Panc1 (cell line): ENCODE measurements around the gene HDHD2.

ENCODE experiments used
- CTCF ChIP-seq: fragments of 450-650 bp; IDR thresholded peaks from 2 replicates; pipeline ENCODE4 v1.5.1; 2017; ENCODE audit warnings: mild to moderate bottlenecking
- POLR2AphosphoS5 ChIP-seq: IDR thresholded peaks from 2 replicates; pipeline ENCODE4 v1.6.1; 2012; ENCODE audit warnings: mild to moderate bottlenecking, low read depth, low read length, moderate library complexity
- REST ChIP-seq, 2 experiments: IDR thresholded peaks; 2 replicates each; pipeline ENCODE4 v1.6.1; 2011 to 2012; ENCODE audit warnings: low read depth in 2 of 2, control low read depth in 1 of 2, low read length in 1 of 2, mild to moderate bottlenecking in 1 of 2, moderate library complexity in 1 of 2; ENCODE audit not compliant: insufficient read depth in 1 of 2
- TCF7L2 ChIP-seq: IDR thresholded peaks from 2 replicates; pipeline ENCODE4 v1.6.1; 2011; ENCODE audit warnings: mild to moderate bottlenecking, low read depth, low read length, inconsistent platforms

GRCh38 chr18:47191961-47192360 lies 41.7 kb upstream of the HDHD2 start:
- TF ChIP-seq CTCF (no peak), POLR2AphosphoS5 (no peak), TCF7L2 (no peak), REST (IDR thresholded peaks at IDR 0.05; ENCODE audit: insufficient read depth in 1 of 2, low read depth in 2 of 2, low read length in 1 of 2) (no peak)
